Thyroid gland (tissue), 4 donors: ENCODE measurements around the gene VPS52.

ENCODE experiments used
- CTCF ChIP-seq, 6 experiments: fragments of 200-600 bp in 3 of 6; fragments of 450-650 bp in 3 of 6; sonication (generic) in 3 of 6; IDR thresholded peaks; one replicate each; pipeline ENCODE4 v1.5.1; 2016 to 2019; ENCODE audit warnings: antibody characterized with exemption in 6 of 6, mild to moderate bottlenecking in 2 of 6, inconsistent platforms in 1 of 6, moderate library complexity in 1 of 6
- POLR2A ChIP-seq, 2 donors: fragments of 450-650 bp; IDR thresholded peaks; one replicate each; pipeline ENCODE4 v1.6.1; 2017; ENCODE audit warnings: antibody characterized with exemption in 2 of 2, mild to moderate bottlenecking in 2 of 2, moderate library complexity in 1 of 2

DNA sequence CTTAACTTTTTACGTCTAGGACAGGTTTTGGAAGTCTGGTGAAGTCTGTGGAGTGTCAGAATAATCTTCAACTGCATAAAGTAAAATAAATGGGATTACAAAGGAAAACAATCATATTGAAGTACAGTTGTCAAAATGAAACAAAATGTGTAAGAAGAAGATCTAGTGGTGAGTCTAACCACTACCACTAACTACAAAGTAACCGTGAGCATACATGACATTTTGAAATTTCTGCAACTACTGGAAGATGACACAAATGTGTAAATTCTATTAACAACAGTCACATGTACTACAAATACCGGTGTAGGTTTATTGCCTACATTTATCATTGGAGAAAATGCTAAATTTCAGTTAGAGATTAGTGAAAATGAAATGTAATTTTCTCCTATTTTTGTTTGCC lies 29.7 kb downstream of the VPS52 start:
- TF ChIP-seq CTCF (IDR thresholded peaks at IDR 0.05) (no peak), POLR2A (IDR thresholded peaks at IDR 0.05) (no peak)
